Right hindlimb (tissue), 1 donor: ENCODE measurements around the gene RAC3.
A peak's percentile ranks its signal among the peaks of the same experiment; 100 is the strongest.

Experiments used
- DNase-seq: peaks from one replicate; pipeline ENCODE4 v3.0.0-alpha.2; 2018

RAC3 gene

GRCh38 chr17:81999976-82000802 lies 31.3 kb upstream of the RAC3 start:
- DNase-seq: no peak

DNA sequence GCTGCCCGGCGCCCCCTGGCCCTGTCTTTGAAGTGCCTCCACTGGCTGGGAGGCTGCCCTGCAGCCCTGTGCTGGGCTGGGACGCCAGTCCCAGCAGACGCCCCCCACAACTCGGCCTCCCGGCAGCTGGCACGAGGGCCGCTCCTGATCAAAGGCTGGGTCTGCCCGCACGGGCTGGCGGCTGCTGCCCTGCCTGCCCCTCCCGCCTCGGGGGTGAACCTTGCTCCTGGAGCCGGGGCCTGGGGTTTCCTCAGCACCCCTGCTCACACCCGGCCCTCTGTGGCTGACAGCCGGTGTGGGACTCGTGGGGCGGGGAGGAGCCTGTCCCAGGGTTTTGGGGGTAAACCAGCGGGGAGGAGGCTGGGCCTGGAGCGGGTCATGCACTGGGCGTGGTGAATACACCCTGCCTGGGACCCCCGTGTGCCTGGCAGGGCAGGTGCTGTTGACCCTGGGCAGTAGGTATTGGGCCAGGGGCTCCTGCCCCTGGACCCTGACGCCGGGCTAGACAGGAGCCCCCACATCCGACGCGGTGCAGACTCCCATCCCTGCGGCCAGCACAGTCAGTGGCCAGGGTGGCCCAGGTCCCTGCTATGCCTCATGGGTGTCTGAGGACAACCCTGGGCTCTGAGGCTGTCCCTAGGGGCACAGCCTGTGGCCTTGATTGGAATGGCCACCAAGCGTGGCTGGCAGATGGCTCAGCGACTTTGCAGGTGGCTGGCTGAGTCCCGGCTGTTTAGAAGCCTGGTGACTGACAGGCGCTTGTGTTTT lies 30.5 kb upstream of the RAC3 start:
- DNase-seq: no peak

DNA sequence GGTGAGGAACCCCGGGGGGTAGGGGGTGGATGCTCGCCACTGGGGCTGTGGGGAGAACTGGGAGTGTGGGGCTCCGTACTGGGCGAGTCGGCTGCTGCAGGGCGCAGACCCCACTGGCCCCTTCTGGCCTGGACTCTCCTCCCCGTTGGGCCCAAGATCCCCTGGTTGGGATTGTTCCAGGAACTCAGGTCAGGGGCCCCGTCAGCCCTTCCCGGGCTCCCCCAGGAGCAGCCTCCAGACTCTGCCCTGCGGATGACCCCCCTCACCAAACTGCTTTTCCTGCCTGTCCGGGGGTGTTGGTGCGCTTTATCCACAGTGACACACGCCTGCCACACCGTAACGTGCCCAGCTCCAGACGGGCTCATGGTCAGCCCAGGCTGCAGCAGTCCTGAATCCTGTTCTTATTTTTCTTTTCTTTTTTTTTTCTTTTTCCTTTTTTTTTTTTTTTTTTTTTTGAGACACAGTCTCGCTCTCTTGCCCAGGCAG lies 29.9 kb upstream of the RAC3 start:
- no peak for DNase-seq

GRCh38 chr17:82003411-82004381 lies 27.8 kb upstream of the RAC3 start:
- peak; percentile 79 for DNase-seq

DNA sequence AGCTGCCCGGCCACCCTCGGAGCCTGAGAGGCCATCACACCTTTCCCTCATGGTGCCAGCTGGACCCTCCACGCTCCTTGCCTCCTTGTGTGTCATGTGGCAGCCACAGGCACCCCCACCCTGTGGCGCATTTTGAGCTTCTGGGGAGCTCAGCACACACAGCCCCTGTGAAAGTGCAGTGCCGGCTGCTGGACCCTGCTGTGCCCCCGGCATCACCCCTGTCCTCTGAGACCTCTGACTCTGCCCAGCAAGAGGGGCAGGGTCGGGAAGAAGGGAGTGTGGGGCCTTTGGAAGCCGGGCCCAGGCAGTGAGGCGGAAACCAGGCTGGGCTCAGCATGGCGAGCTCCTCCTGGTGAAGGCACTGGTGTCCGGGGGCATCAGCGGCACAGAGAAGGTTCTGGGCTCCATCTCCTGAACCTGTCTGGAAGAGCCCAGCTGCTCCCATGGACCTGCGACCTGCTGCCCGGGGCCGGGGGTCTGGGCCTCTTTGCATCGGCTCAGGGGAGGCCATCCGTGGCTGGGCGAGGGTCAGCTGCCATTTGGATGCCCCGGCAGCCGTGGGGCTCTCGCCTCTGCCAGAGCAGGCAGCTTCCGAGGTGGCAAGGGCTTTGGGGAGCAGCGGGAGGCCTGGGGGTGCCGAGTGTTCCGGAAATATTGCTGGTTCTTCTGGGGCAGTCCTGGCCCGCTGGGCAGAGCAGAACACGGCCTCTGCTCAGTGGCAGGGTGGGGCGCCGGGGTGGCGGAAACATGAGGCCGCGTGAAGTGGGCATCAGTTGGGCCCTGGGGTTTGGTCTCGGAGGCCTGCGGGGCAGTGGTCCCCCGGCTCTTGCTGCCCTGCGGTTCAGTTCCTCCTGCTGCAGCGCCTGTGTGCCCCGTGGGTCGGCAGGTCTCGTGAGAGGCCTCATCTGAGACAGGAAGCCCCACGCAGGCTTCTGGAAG lies 26.7 kb upstream of the RAC3 start:
- no peak for DNase-seq

DNA sequence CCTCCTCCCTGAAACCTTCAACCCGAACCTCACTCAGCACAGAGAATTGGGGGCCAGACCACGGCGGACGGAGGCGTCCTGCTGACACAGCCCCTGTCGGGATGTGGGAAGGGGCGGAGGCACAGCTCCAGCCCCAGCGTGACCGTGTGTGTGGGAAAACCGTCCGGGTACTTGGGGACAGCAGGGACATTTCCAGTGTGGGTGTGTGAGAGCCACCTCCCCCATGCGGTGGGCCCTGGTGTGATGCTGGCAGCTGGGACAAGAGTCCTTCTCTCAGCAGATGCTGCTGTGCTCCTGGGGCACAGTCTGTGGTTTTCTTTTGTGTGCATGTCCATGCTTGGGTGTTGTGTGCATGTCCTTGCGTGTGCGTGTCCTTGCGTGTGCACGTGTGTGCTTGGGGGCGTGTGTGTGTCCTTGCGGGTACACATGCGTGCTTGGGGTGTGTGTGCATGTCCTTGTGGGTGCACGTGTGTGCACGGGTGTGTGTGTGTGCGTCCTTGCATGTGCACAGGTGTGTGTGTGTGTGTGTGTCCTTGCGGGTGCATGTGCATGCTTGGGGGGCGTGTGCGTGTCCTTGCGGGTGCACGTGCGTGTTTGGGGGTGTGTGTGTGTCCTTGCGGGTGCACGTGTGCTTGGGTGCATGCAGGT lies 25.7 kb upstream of the RAC3 start:
- no peak for DNase-seq

GRCh38 chr17:82006468-82007227 lies 24.8 kb upstream of the RAC3 start:
- DNase-seq: no peak

- DNase-seq: no peak
These were observed 24.3 kb upstream of the RAC3 start for GRCh38 chr17:82007228-82007494.

DNA sequence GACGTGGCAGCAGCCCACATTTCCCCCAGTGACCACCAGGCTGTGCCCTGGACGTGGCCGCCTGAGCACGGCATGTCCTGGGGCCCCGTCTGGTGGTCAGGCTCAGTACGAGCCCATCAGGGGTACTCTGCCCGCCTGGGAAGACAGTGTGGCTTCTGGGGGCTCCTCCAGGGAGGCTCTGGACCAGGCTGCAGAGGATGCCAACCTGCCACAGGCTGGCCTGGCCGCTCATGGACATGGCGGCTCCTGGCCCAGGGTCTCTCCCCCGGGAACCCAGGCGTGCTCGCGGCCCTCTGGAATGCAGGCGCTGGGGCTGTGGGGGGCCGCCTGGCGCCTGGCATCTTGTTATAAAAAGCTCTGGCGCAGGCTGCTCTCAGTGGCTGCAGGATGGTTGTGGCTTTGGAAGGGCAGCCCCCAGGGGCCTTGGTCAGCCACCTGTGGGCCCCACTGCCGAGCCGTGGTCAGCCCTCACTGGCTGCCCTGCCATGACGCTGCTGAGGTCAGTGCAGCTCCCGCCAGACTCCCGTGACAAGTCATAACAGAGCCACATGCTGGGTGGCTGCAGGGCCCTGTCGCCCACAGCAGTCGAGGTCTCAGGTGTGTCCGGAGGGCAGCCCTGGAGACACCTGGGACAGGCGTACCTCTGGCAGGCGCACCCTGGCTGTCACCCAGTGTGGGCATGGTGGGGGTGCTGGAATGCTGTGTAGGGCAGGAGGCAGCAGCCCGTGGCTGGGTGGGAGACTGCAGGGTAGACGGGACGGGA lies 23.8 kb upstream of the RAC3 start:
- DNase-seq: no peak

GRCh38 chr17:82008258-82008940 lies 23.1 kb upstream of the RAC3 start:
- no peak for DNase-seq

DNA sequence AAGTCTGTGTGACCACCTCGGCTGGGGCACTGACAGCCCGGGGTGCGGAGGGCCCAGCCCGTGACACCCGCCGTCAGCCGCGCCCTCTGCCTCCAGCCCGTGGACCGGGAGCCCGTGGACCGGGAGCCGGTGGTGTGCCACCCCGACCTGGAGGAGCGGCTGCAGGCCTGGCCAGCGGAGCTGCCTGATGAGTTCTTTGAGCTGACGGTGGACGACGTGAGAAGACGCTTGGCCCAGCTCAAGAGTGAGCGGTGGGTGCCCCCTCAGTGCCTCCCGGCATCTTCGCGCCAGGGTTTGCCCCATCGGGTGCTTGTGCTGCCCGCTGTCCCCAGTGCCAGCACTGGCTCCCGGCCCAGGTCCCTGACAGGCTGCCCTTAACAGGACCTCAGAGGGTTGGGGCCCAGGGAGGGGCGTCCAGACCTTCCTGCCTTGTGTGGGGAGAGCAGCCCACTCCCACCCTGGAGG lies 22.5 kb upstream of the RAC3 start:
- no peak for DNase-seq

GRCh38 chr17:82009413-82009812 lies 22.1 kb upstream of the RAC3 start:
- no peak for DNase-seq

DNA sequence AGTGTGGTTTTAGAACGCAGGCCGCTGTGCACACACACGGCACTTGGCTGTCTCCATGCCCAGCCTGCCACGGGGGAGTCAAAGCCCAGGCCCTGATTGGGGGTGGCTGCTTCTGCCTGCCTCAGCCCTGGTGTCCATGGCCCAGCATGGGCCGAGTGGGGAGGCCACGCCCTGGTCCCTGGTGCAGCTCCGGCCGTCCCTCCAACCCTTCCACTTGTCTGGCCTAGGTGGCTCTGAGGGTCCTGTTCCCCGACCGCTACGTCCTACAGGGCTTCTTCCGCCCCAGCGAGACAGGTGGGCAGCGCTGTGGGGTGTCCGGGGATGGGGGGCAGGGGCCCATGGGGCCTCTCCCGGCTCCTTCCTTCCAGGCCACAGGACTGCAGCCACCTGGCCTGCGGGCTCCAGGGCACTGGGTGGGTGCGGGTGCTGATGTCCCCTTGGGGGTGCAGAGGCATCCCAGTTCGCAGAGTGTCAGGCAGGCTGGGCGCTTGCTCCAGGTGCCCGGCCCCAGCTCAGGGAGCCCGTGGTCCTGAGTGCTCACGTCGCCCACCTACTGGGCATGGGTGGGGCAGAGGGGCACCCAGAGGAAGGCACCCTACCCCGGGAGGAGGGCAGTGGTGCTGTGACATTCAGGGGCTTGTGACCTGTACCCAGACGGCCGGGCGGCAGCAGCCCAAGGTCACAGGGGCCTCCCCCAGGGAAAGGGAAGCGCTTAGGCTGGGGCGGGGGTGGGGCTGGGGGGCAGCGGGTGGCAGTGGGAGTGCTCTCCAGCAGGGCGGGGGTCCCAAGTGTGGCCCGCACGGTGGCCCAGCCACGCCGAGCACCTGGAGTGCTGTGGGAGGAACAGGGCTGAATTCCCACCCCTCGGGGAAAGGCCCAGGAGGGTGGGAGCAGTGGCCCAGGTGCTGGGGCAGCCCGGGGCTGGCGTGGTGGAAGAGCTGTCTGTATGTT lies 20.6 kb upstream of the RAC3 start:
- no peak for DNase-seq

DNA sequence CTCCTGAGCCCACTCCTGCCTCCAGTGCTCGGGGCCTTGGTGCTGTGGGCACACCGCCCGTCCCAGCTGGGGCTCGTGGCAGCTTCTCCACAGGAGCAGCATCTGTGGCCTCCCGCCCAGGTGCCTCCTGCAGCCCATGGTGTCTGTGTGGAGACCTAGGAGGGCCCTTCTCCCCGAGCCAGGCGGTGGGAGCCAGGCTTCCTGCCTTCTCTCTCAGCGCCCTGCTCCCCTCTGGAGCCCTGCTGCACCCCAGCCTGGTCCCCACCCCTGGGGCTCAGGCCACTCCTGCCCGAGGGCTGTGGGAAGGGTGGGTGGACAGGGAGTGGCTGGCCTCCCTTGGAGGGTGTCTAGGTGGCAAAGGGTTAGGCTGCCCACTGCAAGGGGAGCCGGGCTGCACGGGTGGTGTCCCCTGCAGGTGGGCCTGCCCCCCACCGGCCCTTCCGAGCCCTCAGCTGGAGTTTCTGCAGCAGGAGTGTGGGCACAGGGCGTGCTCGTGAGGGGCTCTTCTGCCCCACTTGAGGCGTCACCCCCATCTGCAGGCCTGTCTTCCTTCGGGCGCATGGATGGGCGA lies 19.8 kb upstream of the RAC3 start:
- no peak for DNase-seq

GRCh38 chr17:82012261-82012639 lies 19.2 kb upstream of the RAC3 start:
- no peak for DNase-seq

- DNase-seq: no peak
These were observed 18.7 kb upstream of the RAC3 start for GRCh38 chr17:82012640-82013295.

DNA sequence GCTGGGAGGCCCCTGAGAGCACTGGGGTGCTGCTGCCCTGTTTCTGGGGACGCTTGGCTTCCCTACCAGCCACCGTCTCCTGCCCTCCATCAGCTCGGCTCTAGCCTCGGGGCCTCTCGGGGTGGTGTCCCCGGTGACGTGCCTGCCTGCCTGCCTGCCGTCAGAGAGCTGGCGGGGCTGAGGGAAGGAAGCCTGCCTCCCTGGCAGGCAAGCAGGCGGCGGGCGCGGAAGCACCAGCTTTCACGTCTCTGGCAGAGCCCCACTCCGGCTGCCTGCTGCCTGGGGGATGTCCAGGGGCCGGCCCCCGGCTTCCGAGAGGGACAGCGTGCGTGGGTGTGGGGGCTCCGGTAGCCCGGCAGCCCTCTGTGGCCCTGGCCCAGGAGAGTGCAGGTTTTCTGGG lies 18.1 kb upstream of the RAC3 start:
- DNase-seq: peak; percentile 69
